ENCODE results near the gene CSMD2. TPM values are rescaled to one million over a fixed set of nuclear protein-coding genes. Genes with fewer than 3 reads are reported as not detected.

CSMD2 gene
- total and polyA plus RNA-seq, 2 of the 8 experiments (the other 6 are each of a cell fraction or from before 2014, with no cell fraction given), result 7.0 to 14.7 TPM

DNA sequence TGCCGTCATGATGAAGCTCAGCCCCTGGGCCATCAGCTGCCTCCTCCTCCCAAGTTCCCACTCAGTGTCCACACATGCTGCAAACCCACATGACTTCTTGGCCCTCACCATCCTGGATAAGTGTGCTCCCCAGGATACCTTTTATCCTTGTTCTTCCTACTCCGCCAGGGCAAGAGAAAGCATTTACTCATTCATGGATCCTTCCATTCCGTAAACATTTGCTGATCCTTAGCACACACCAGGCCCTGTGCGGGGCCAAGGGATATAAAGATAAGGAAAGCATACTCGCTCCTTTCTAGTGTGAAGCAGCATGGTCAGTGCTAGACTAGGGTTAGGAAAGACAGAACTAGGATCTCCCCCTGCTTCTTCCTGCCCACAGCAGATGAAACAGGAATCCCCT is 423.3 kb downstream of the CSMD2 start:
- no peaks in the 10 kb centered on the region for H3K79me1 ChIP-seq (ENCODE audit: low read depth, low read length)
- WGBS, 2 experiments (ENCODE audit: extremely low coverage in 1 of 2, insufficient coverage in 1 of 2, insufficient read length in 1 of 2, insufficient replicate concordance in 2 of 2, low coverage in 1 of 2, low lambda C conversion rate in 2 of 2, missing lambda C conversion rate in 1 of 2), result 96% methylated on average over 5 of the region's 5 CpGs; no CpG with 5 or more reads in 1 of the 2 experiments
- H3K27ac ChIP-seq (ENCODE audit: low read depth, low read length), result no peak overlapping the region
- no peak overlapping the region for H4K8ac ChIP-seq (ENCODE audit: extremely low read depth, insufficient read depth, low read length)
- H4K5ac ChIP-seq (ENCODE audit: insufficient read length, low read depth, low read length), result no peak overlapping the region
- H3K79me2 ChIP-seq (ENCODE audit: control insufficient read depth in 1 of 2, insufficient read depth in 2 of 2, low read length in 2 of 2), result no peaks in the 10 kb centered on the region
- no peak overlapping the region for H2AFZ ChIP-seq (ENCODE audit: low read length)
- H4K91ac ChIP-seq (replicated peaks; ENCODE audit: insufficient read length, low read length), result no peak overlapping the region
- H2AK5ac ChIP-seq (ENCODE audit: low read depth, low read length), result no peak overlapping the region
- no peak overlapping the region for H3K56ac ChIP-seq (replicated peaks; ENCODE audit: insufficient read length, low read depth, low read length)
- no peak for FAIRE-seq
- H3K4me2 ChIP-seq (ENCODE audit: insufficient read depth in 1 of 2, low read depth in 2 of 2, low read length in 2 of 2), result no peak overlapping the region
- no peak overlapping the region for H3K4me3 ChIP-seq (ENCODE audit: extremely low read depth in 1 of 4, insufficient read depth in 2 of 4, low read depth in 3 of 4, low read length in 4 of 4)
- H3K4ac ChIP-seq (replicated peaks; ENCODE audit: insufficient read length, low read depth, low read length), result no peak overlapping the region
- peaks cover 0 to 10% (median 3%) of the 10 kb centered on the region in 4 experiments; a peak in 5 of 8 replicates for H3K36me3 ChIP-seq (ENCODE audit: control insufficient read depth in 2 of 4, insufficient read depth in 4 of 4, low read length in 3 of 4)
- H3K23ac ChIP-seq (ENCODE audit: insufficient read length), result no peak overlapping the region
- no peak overlapping the region for H3K14ac ChIP-seq (ENCODE audit: insufficient read length)
- H2BK120ac ChIP-seq (replicated peaks; ENCODE audit: low read depth, low read length), result no peak overlapping the region
- H4K20me1 ChIP-seq (replicated peaks in 1 of 2; ENCODE audit: control insufficient read depth in 1 of 2, insufficient read depth in 2 of 2, low read length in 2 of 2), result peaks cover 0 to 4% of the 10 kb centered on the region in 2 experiments
- H3K18ac ChIP-seq (ENCODE audit: extremely low read depth, low read length), result no peak overlapping the region
- no peak overlapping the region for H3K9ac ChIP-seq (replicated peaks in 1 of 4; ENCODE audit: extremely low read depth in 1 of 4, low read depth in 3 of 4, low read length in 3 of 4)
- H3K4me1 ChIP-seq (replicated peaks in 1 of 4; ENCODE audit: control insufficient read depth in 3 of 4, insufficient read depth in 4 of 4, low read length in 3 of 4), result peaks cover 0 to 6% (median 0%) of the 10 kb centered on the region in 4 experiments; a peak in 2 of 7 replicates
- no peak for DNase-seq (ENCODE audit: low read depth in 1 of 2, low spot score in 2 of 2)
- H3K27me3 ChIP-seq (replicated peaks in 1 of 4; ENCODE audit: control insufficient read depth in 3 of 4, extremely low read depth in 1 of 4, insufficient read depth in 3 of 4, low read length in 3 of 4), result no peaks in the 10 kb centered on the region
- ChIA-PET CTCF (ENCODE audit: partially characterized antibody) (interaction anchor here (1.4 to 2.5 kb wide), 2 partner anchors 8 to 25 kb away, joined by 3 to 7 read pairs; no protein-coding TSS in a partner anchor), POLR2A (ENCODE audit: partially characterized antibody) (no interaction called here)
- H3K23me2 ChIP-seq (ENCODE audit: low read depth, low read length), result no peaks in the 10 kb centered on the region
- H2BK5ac ChIP-seq (ENCODE audit: low read depth, low read length), result no peak overlapping the region
- H2BK15ac ChIP-seq (ENCODE audit: low read length), result no peak overlapping the region
- H3K9me3 ChIP-seq (ENCODE audit: insufficient read depth in 2 of 2, low read depth in 1 of 2, low read length in 1 of 2), result no peaks in the 10 kb centered on the region
- no peak overlapping the region for H2BK12ac ChIP-seq (ENCODE audit: low read depth, low read length)
- no peak overlapping the region for H2BK20ac ChIP-seq (ENCODE audit: low read length)
- TF ChIP-seq TEAD4 (IDR thresholded peaks at IDR 0.05; ENCODE audit: low read depth, low read length) (no peak), SP4 (IDR thresholded peaks at IDR 0.05; ENCODE audit: low read length) (no peak), GABPA (IDR thresholded peaks at IDR 0.05; ENCODE audit: borderline replicate concordance, insufficient read depth, low read length) (no peak)
